ENCODE measurements around the gene NSD1.

GRCh38 chr5:177087398-177088005 is 46.1 kb upstream of the NSD1 start:
- TF ChIP-seq CTCF (IDR thresholded peaks at IDR 0.05) = no peak
- TF ChIP-seq POLR2A (IDR thresholded peaks at IDR 0.05) = no peak

All from thyroid gland (tissue), 4 donors.